ENCODE results near the gene CTSZ.

CTSZ gene

DNA sequence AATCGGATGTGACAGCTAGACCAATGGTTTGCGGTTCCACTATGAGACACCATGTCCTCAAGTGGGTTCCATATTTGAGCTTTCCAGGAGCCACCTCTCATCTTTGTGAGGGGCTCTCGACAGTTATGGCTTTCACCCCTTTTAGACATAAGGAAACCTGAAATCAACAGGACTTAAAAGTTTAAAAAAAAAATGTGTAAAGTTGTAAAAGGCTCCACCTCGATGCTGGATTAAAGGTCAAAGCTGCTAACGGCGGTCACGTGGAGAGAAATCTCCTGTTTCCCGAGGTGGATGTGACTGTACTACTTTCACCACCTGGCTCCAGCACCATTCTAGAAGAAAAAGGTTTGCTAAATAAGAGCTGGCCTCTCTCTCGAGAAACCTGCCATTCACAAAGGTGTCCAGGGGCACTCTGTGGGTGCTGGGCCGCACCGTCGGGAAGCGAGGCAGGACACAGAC is 24.5 kb upstream of the CTSZ start:
- no peak for DNase-seq (ENCODE audit: low spot score)

DNA sequence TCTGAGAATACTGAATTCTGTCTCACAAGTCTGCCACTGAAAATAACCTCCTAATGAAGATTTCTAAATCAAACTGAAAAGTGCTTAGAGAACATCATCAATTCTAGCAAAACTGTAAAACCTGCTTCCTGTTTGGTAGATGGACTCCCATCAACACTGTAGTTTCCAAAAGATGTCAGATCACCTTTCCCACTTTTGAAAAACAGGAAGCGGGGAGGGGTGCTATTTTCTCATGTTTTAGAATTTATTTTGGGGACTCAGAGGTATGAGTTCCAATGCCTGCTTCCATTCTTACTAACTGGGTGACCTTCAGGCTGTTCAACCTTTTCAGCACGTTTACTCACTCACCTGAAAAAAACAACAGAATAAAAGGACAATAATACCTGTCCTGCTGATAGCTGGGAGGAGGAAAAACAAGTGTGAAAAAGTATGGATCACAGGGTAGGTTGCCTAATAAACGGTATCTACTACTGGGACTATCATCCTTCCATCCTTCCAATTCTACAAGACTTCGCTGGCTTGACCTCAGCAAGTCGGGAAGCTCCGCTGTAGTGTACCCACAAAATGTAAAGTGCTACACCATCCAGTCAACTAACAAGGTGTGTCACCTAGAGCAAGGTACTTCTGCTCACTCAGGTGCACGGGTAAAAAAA is 24.0 kb upstream of the CTSZ start:
- DNase-seq (ENCODE audit: low spot score), result no peak

DNA sequence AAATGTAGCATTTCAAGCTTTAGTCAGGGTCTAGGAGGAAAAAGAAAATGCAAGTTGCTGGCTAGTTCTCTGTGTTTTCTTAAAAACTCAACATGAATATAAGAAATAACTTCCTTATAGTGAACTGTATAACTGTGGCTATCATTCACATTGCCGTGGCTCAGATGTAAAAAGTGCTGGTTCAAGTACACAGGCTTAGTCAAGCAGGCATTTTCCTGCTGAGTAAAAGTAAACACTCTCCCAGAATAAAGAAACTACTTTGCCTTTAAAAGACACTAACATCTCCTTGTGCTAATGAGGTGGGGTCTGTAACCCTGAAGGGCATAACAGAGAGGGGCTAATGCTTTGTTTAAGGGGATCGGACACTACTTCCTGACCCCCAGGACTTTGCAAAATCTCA is 21.8 kb upstream of the CTSZ start:
- no peak for DNase-seq (ENCODE audit: low spot score)

DNA sequence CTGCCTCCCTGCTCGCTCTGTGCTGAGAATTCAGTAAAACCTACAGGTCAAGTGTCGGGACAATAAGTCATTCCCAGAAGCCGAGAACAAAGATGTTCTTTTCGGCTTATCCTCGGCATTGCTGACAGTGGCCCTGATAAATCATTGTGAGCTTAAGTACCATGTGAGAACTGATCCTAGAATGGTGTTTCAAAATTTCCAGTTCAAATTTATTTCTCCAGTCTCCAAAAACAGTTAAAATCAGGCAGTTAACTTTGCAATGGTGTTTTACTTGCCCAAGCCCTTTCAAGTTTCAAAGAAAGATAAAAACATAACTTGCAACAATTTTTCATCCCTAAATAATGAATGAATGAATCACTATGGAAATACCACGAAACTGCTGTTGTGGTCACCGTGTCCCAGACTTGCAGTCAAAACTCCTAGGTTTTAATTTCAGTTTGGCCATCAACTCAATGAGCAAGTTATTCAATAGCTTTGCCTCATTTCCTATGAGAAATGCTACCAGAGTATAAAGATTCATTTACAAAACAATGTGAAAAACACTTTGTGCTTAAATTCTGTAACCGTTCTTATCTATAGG is 20.8 kb upstream of the CTSZ start:
- DNase-seq (ENCODE audit: low spot score), result no peak

DNA sequence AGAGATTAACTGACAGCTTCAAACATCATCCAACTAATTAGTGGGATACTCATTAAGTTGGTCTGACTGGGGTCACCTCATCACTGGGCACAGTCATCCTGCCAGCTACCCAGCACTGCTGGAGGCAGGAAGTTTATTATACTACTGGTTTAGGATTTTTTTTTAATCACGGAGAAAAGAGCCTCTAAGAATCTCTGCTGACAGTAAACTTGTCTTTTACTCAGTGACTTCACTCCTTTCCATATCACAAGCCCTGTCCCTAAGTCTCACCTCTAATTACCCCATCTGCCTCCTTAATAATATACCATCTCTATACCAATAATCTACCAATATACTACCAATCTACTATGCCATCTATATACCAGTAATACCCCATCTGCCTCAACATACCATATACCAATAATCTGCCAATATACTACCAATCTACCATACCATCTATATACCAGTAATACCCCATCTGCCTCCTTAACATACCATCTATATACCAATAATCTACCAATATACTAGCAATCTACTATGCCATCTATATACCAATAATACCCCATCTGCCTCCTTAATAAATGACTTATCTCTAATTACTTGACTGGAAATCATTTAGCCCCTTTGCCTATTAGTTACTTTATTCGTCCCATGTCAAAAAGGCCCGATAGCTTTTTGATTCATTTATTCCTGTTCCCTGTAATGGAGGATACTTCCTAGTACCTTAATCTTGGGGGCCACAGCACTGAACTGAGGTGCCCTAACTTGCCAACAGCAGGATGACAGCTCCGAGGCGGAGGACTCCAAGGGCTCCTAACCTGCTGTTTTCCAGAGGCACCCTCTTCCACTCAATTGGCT is 20.1 kb upstream of the CTSZ start:
- DNase-seq (ENCODE audit: low spot score), result no peak

DNA sequence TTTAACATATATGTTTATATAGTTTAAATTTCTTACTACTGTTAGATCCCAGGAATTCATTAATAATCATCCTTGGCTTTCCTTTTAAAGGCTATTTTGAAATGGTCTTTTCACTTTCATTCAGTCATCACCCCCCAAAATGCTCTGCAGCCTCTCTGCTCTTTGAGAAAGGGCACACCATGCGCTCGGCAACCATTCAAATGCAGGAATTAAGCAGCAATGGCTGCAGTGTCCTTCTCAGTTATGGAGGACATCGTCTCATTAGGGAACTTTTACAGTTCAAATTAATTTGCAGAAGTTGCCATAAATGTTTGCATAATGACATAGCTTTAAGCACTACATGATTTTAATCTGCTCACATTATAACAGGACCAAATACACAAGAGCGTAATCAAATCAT is 18.5 kb upstream of the CTSZ start:
- no peak for DNase-seq (ENCODE audit: low spot score)

DNA sequence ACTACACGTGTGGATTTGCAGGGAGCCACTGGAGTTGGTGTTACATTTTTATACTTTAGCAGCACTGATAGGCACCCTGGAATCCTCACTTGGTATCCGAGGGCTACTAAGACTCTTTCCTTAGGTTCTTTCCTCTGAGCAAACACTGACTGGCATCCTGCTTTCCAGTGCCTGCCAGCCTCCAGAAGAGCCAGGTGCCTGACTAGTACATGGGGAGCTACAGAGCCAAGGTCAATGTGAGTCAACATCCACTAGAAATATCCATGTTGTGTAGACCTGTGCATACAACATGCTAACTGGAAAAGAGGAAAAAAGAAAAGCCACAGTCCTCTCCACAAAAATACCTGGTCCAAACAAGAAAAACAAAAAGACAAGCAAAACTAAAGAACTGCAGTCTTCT is 18.0 kb upstream of the CTSZ start:
- DNase-seq (ENCODE audit: low spot score), result no peak

DNA sequence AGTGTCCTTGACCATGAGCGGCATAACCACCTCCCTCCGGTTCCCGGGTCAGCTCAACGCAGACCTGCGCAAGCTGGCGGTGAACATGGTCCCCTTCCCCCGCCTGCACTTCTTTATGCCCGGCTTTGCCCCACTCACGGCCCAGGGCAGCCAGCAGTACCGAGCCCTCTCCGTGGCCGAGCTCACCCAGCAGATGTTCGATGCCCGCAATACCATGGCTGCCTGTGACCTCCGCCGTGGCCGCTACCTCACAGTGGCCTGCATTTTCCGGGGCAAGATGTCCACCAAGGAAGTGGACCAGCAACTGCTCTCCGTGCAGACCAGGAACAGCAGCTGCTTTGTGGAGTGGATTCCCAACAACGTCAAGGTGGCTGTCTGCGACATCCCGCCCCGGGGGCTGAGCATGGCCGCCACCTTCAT is 17.1 kb upstream of the CTSZ start:
- no peak for DNase-seq (ENCODE audit: low spot score)

DNA sequence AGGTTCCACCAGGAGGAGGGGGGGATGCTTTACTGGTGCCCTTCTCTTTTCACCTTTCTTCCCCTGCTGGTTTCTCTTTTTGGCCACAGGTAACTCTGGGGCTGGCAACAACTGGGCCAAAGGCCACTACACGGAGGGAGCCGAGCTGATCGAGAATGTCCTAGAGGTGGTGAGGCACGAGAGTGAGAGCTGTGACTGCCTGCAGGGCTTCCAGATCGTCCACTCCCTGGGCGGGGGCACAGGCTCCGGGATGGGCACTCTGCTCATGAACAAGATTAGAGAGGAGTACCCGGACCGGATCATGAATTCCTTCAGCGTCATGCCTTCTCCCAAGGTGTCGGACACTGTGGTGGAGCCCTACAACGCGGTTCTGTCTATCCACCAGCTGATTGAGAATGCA is 16.6 kb upstream of the CTSZ start:
- DNase-seq (ENCODE audit: low spot score), result no peak

DNA sequence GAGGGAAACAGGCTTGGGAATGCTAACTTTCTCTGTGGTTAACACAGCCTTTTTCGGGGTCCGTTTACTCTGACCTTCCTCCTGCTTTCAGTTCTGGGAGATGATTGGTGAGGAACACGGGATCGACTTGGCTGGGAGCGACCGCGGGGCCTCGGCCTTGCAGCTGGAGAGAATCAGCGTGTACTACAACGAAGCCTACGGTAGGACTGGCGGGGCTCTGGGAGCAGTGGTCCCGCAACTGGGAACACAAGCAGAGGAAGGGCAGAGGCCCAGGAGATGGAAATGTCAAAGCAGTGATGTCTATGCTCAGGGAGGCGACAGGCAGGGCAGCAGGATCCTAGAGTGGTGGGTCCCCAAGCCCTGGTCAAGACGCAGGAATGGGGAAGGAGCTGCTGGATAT is 15.7 kb upstream of the CTSZ start:
- DNase-seq (ENCODE audit: low spot score), result no peak

DNA sequence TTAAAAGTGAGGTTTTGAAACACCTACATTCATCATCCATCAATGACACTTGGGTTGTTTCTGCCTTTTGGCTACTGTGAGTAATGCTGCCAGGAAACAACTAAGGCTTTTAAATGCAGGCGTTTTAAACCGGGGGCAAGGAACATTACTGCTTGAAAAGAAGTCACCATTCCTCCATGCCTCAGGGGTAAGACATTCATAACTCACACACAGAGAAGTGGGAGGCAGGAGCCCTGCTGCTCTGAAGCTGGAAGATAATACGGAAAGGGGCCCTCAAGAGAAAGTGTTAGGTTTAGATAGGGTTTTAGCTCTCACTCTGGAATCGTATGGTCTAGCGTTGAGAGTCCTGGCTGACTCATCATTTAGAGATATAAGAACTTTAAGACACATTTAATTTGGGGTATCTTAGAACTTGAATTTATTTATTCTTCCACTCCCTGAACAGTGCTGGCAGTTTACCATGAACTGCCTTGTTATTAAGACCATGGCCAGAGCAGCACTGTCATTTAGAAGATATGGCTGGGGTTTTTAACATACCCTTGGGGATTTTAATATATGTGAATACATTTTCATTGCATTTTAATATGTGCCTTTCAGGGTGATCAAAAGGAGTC is 14.0 kb upstream of the CTSZ start:
- DNase-seq (ENCODE audit: low spot score), result peak; percentile 77

DNA sequence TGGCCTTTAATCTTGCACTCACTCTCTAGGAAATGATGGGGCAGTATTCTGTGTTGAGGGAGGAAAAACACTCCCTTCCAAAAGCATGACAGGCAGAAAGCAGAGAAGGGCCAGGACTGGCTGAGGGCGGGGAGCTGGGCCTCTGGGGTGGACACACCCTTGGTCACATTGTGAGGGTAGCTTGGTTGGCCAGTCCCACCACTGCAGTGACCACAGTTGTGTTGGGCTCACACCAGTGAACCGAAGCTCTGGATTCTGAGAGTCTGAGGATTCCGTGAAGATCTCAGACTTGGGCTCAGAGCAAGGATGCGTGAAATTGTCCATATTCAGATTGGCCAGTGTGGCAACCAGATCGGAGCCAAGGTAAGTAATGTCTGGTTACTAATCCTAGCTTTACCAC is 12.2 kb upstream of the CTSZ start, which contains the start of gene TUBB1:
TUBB1 (plus strand) TSS at position 213 of the 400 bp plus-strand sequence; CDS start at position 307, 94 bp downstream.
- DNase-seq (ENCODE audit: low spot score), result no peak

DNA sequence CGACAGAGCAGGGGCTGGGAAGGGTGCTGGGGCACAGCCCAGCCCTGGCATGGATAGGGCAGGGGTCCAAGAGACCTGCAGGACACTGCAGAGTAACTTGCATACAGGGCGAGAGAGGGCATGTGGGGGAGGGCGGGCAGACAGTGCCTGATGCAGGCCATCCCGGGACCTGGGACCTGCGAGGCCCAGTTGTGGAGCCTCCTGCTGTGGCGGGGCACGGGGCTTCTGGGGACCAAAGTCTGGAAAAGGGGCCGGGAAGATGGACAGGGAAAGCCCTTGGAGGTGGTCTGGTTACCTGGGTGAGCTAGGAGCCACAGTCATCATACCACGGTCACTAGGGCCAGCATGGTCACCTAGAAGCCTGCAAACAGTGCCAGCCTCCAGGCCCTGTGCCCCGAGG is 11.8 kb upstream of the CTSZ start:
- DNase-seq (ENCODE audit: low spot score), result no peak

DNA sequence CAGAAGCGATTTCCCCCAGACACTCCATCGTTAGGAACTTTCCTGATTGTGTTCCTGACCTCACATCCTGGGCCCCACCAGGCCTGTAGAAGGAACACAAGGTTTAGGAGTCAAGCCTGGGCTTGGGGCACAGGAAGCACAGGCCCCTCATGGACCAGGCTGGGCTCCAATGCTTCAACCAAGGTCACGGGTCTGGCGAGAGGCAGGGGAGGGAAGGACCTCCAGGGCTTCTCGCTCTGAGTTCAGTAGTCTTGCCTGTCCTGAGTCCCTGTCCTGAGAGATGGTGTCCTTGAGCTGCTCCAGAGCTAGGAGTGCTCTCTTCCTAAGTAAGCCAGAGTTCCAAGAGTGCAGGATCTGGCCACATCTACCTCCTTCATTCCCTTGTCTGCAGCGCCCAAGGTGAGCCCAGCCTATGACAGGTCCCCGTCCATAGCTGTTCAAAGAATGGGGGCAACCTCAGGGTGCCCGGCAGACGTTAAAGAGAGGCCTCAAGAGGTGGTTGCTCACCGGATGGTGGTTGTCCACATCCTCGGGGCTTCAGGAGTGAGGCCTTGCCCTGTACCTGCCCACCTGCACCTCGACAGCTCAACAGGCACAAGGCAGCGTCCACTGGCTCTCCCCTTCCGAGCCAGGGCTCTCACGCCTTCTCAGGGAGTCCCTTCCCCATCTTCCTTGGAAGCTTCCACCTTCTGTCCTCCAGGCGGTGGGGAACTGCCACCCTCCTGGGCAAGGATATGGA is 10.6 kb upstream of the CTSZ start:
- DNase-seq (ENCODE audit: low spot score), result no peak

DNA sequence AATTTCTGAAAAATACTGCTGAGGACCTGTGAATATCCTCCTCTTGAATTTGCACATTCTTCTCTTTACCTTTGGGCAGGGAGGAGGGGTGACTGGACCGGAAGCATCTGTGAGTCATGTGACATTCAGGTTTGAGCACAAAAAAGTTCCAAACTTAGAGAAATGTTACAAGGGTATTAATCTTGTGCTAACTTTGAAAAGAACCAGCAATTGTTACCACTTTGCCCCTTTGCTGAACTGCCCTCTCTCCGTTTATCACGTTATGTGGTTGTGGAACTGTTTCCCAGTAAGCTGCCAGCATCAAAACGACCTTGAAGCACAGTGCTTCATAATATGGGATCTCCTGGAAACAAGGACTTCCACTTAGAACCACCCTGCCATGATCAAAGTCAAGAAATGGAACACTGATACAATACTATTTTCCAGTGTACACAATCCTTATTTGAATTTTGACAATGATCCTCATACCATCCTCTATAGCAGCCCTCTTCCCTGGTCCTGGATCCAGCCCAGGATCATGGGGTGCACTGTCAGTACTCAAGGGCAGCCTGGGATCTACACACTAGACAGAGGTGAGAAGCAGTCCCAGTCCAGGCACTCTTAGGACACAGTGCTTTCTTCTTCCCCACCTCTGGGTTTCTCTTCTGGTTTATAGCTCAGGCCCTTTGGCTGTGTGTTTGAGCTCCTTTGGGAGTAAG is 9.9 kb upstream of the CTSZ start:
- no peak for DNase-seq (ENCODE audit: low spot score)

DNA sequence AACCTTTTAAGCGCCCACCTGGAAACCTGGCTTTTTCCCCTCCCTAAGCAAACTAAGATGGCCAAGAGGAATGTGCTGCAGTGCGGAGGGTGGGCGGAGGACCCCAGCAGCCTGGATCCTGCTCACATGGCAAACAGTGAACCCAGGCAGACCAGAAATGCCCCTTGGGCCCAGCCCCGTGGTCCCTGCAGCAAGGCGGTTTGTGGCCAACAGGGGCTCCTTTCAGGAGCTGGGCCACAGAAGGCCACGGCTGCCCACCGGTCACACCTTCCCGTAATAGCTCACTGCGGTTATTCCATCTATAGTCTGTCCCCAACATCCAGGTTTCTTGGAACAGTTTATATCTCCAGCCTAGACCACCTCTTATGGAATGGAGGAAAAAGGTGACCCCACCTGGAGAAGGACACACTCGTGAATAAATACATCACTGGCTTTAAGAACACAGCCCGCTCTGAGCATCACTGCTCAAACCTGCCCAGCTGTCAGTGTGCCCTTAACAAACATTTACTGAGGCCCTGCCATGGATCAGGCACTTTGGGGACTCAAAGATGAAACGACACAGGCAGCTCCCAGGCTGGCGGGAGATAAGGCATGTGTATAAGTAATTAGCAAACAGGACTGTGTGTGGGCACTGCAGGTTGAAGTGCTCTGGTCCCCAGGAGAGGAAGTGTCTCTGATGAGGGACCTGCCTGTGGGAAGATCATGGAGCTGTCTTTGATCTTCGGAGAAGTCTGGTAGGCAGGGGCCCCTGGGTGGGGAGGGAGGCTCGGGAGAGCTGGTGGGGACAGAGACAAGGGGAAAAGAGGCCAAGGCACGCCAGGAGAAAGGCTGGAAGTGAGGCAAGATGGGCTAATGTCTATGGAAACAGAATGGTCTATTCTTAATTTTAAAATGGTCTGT is 9.0 kb upstream of the CTSZ start:
- no peak for DNase-seq (ENCODE audit: low spot score)

DNA sequence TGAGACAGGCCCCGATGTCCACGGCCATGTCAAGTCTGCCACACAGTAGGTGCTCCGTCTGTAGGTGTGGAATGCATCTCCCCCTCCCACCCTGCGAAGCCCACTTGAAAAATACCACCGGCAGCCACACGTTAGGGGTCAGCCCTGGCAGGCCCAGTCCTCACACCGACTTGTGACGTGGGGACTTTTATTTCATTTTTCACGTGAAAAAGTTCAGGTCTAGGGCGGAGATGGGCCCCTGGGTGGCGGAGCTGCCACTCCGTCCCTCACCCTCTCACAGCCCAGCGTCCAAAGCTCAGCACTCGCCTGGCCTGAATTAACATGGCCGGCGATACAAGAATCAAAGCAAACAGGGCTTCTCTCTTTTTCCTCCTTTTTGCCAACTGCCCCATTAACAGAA is 8.4 kb upstream of the CTSZ start:
- no peak for DNase-seq (ENCODE audit: low spot score)

DNA sequence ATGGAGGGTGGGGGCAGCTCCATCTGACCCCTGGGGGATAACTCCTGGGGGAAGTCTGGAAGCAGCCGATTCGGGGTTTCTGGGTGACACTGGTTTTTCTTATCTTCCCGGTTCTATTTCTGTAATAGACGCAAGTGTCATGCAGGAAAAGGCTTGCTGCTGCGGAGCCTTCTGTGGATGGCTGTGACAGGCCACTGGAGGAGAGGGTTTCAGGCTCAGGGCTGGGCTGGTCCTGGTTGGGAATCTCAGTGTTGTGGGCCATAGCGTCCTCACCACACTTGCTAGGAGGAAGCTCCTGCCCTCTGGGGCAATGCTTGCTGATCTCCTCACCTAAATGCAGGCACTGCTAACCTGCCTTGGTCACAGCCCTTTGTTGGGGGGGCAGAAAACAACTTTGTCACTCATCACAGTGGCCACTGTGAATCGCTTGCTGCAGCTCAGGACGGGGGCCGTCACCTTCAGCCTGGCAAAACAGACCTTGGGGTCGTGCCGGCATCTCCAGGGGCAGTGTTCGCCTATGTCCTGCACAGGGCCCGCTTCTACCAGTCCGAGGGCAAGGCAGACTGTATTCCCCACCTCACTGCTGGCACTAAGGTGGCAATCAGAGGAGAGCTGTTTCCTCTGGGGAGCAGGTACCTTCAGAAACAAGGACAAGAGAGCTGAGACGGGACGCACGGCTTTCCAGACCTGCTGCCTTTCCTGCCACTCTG is 7.8 kb upstream of the CTSZ start:
- DNase-seq (ENCODE audit: low spot score), result no peak

DNA sequence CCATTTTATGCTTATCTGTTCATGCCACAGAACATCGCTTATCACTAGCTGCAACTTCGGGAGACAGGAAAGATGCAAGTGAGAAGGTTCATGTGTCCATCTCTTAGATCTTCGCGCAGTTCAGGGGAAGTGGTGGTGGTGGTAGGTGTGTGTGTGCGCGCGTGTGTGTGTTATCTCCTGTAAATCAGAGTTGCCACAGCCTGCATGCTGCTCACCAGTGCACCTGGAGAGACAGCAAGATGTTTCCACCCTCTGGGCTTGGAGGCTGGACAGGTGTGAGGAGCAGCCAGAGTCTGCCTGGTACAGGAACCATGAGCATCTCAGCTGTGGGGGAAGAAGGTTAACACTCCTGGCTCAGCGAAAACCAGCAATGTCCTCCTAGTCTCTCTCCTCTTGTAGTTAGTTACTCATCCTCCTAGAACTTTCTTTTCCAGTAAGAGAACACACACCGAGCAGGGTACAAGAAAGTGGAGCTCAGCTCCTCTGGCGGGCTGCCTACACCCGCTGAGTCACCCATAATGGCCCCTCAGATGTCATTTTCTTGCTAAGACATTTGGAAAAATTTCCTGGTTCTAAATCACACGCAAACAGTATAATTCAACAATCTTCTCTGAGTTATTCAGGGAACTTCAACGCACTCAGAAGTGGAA is 7.0 kb upstream of the CTSZ start:
- no peak for DNase-seq (ENCODE audit: low spot score)
